Esophagus muscularis mucosa (tissue), 4 donors: ENCODE data around the gene ARPIN. TPM values are rescaled to one million over a fixed set of nuclear protein-coding genes. Genes with fewer than 3 reads are reported as not detected.

Source experiments
- DNase-seq: peaks from one replicate; pipeline ENCODE4 v3.0.0-alpha.2; 2017; ENCODE audit errors: extremely low spot score
- H3K27ac ChIP-seq, 4 donors: fragments of 200-600 bp; sonication (generic); replicated peaks in 1 of 4; 1 replicate in 3 of 4; 2 replicates in 1 of 4; pipeline ENCODE4 v1.5.1; 2016 to 2019; ENCODE audit warnings: mild to moderate bottlenecking in 1 of 4
- H3K27me3 ChIP-seq, 4 donors: fragments of 200-600 bp; sonication (generic); one replicate each; pipeline versions ENCODE4 v1.5.1 to v1.6.0; 2016 to 2019
- H3K36me3 ChIP-seq, 4 donors: fragments of 200-600 bp; sonication (generic); one replicate each; pipeline ENCODE4 v1.5.1; 2016 to 2019
- H3K4me1 ChIP-seq, 4 donors: fragments of 200-600 bp; sonication (generic); one replicate each; pipeline ENCODE4 v1.5.1; 2016 to 2019
- H3K4me3 ChIP-seq, 4 donors: fragments of 200-600 bp; sonication (generic); 1 replicate in 2 of 4; 2 replicates in 2 of 4; pipeline ENCODE4 v1.5.1; 2016 to 2019; ENCODE audit warnings: mild to moderate bottlenecking in 4 of 4, moderate library complexity in 1 of 4
- H3K9me3 ChIP-seq, 4 donors: fragments of 200-600 bp; sonication (generic); 1 replicate in 3 of 4; 2 replicates in 1 of 4; pipeline ENCODE4 v1.5.1; 2016 to 2019
- CTCF ChIP-seq, 3 experiments: fragments of 200-600 bp in 2 of 3; fragments of 450-650 bp in 1 of 3; sonication (generic) in 2 of 3; IDR thresholded peaks; one replicate each; pipeline ENCODE4 v1.5.1; 2017 to 2019; ENCODE audit warnings: antibody characterized with exemption in 3 of 3, mild to moderate bottlenecking in 2 of 3, moderate library complexity in 1 of 3
- EP300 ChIP-seq: sonication (generic); formaldehyde crosslinking; IDR thresholded peaks from one replicate; pipeline ENCODE4 v1.6.1; 2017; ENCODE audit warnings: antibody characterized with exemption
- POLR2A ChIP-seq: fragments of 450-650 bp; IDR thresholded peaks from one replicate; pipeline ENCODE4 v1.6.1; 2017; ENCODE audit warnings: antibody characterized with exemption, moderate library complexity, mild to moderate bottlenecking, low read depth
- POLR2AphosphoS5 ChIP-seq, 2 donors: sonication (generic); formaldehyde crosslinking; IDR thresholded peaks; one replicate each; pipeline ENCODE4 v1.6.1; 2017; ENCODE audit warnings: antibody characterized with exemption in 2 of 2
- WGBS: methylation state at CpG from one replicate; pipeline ENCODE4 v1.1.5; 2018; 5-methylcytosine and 5-hydroxymethylcytosine counted together
- intact Hi-C: fragments of 100-400 bp; cut with DNase I; formaldehyde crosslinking; loops from one replicate; pipeline ENCODE4 v1.15.1; 2023
- total RNA-seq, 4 donors: library from RNA; depleted of rRNA; stranded (reverse); fragments of >200 nt; gene quantifications; one replicate each; pipeline versions ENCODE4 v1.1.0 to v1.2.1, GENCODE V29; 2016

ARPIN gene
- total RNA-seq, 4 donors from 2014 or later, result 19.9 to 26.6 (median 25.4) TPM

- TF ChIP-seq POLR2AphosphoS5 (IDR thresholded peaks at IDR 0.05) (no peak), CTCF (IDR thresholded peaks at IDR 0.05) (no peak), EP300 (no peak), POLR2A (no peak)
- Histone ChIP-seq H3K4me3 (no peak overlapping the region), H3K4me1 (no peaks in the 10 kb centered on the region), H3K27ac (no peak overlapping the region), H3K27me3 (no peaks in the 10 kb centered on the region), H3K9me3 (no peaks in the 10 kb centered on the region), H3K36me3 (peaks cover 30 to 95% (median 82%) of the 10 kb centered on the region in 4 donors)
- intact Hi-C loops, result no loop called here
- no peak for DNase-seq
- 92% methylated on average over 4 of the region's 5 CpGs for WGBS
Measured at GRCh38 chr15:89904519-89904918, 8.2 kb downstream of the ARPIN start.

- Histone ChIP-seq H3K4me3 (no peak overlapping the region), H3K4me1 (no peaks in the 10 kb centered on the region), H3K27me3 (no peaks in the 10 kb centered on the region), H3K36me3 (peaks cover 30 to 88% (median 74%) of the 10 kb centered on the region in 4 donors), H3K9me3 (no peaks in the 10 kb centered on the region), H3K27ac (no peak overlapping the region)
- no peak for TF ChIP-seq POLR2AphosphoS5 (IDR thresholded peaks at IDR 0.05)
- TF ChIP-seq CTCF (IDR thresholded peaks at IDR 0.05), result no peak
- TF ChIP-seq EP300, result no peak
- TF ChIP-seq POLR2A, result no peak
- DNase-seq, result no peak
- intact Hi-C loops, result no loop called here
- 90% methylated on average over 4 of the region's 11 CpGs for WGBS
Measured at GRCh38 chr15:89903858-89904130, 9.0 kb downstream of the ARPIN start.

GRCh38 chr15:89903015-89903857, 9.5 kb downstream of the ARPIN start:
- H3K4me3 ChIP-seq, result no peak overlapping the region
- WGBS, result 89% methylated on average over 5 of the region's 15 CpGs

GRCh38 chr15:89900849-89901248, 11.9 kb downstream of the ARPIN start:
- TF ChIP-seq POLR2AphosphoS5 (IDR thresholded peaks at IDR 0.05), result no peak
- no peak for TF ChIP-seq CTCF (IDR thresholded peaks at IDR 0.05)
- TF ChIP-seq POLR2A, result no peak
- no peak for TF ChIP-seq EP300
- peaks cover 26 to 59% (median 51%) of the 10 kb centered on the region in 4 donors for H3K36me3 ChIP-seq
- H3K4me3 ChIP-seq, result no peak overlapping the region
- intact Hi-C loops, result no loop called here
- 87% methylated on average over 6 of the region's 6 CpGs for WGBS
- no peaks in the 10 kb centered on the region for H3K27me3 ChIP-seq
- no peaks in the 10 kb centered on the region for H3K9me3 ChIP-seq
- H3K27ac ChIP-seq, result no peak overlapping the region
- DNase-seq, result no peak
- no peaks in the 10 kb centered on the region for H3K4me1 ChIP-seq

More at GRCh38 chr15:89903015-89903857, 9.5 kb downstream of the ARPIN start:
- no peak overlapping the region for H3K27ac ChIP-seq
- intact Hi-C loops, result no loop called here
- H3K9me3 ChIP-seq, result no peaks in the 10 kb centered on the region
- no peaks in the 10 kb centered on the region for H3K27me3 ChIP-seq
- H3K4me1 ChIP-seq, result no peaks in the 10 kb centered on the region
- TF ChIP-seq CTCF (IDR thresholded peaks at IDR 0.05) (no peak), EP300 (no peak), POLR2A (no peak)
- peaks cover 30 to 83% (median 72%) of the 10 kb centered on the region in 4 donors for H3K36me3 ChIP-seq
- DNase-seq, result no peak
